ENCODE data around the gene MSLN.
"Not testable (repeated sequence)": the region's sequence is repeated elsewhere in the genome, so short reads cannot be mapped to it uniquely, and the experiment has no call there.

The MSLN gene

GRCh38 chr16:750485-750884 is 10.0 kb upstream of the MSLN start:
- no peaks in the 10 kb centered on the region for H3K9me3 ChIP-seq
- H3K4me1 ChIP-seq (ENCODE audit: control insufficient read depth in 1 of 2, insufficient read depth in 1 of 2, low read depth in 1 of 2, low read length in 1 of 2) = peaks cover 4 to 12% of the 10 kb centered on the region in 2 experiments
- H3K36me3 ChIP-seq = no peaks in the 10 kb centered on the region
- TF ChIP-seq CTCF (IDR thresholded peaks at IDR 0.05) = no peak
- H3K27ac ChIP-seq = no peak overlapping the region
- H3K4me3 ChIP-seq (ENCODE audit: low read depth in 1 of 2, low read length in 1 of 2) = no peak overlapping the region
- peaks cover 6% of the 10 kb centered on the region for H3K27me3 ChIP-seq

GRCh38 chr16:751152-752006 is 9.2 kb upstream of the MSLN start:
- peaks cover 4 to 12% of the 10 kb centered on the region in 2 experiments for H3K4me1 ChIP-seq (ENCODE audit: control insufficient read depth in 1 of 2, insufficient read depth in 1 of 2, low read depth in 1 of 2, low read length in 1 of 2)
- H3K4me3 ChIP-seq (ENCODE audit: low read depth in 1 of 2, low read length in 1 of 2) = no peak overlapping the region
- no peaks in the 10 kb centered on the region for H3K9me3 ChIP-seq
- no peak overlapping the region for H3K27ac ChIP-seq
- H3K27me3 ChIP-seq = peaks cover 3% of the 10 kb centered on the region
- TF ChIP-seq CTCF (IDR thresholded peaks at IDR 0.05) = no peak
- no peaks in the 10 kb centered on the region for H3K36me3 ChIP-seq

- H3K27me3 ChIP-seq = peaks cover 3% of the 10 kb centered on the region
- H3K4me1 ChIP-seq (ENCODE audit: control insufficient read depth in 1 of 2, insufficient read depth in 1 of 2, low read depth in 1 of 2, low read length in 1 of 2) = peaks cover 4 to 12% of the 10 kb centered on the region in 2 experiments
- no peak overlapping the region for H3K27ac ChIP-seq
- no peaks in the 10 kb centered on the region for H3K36me3 ChIP-seq
- no peaks in the 10 kb centered on the region for H3K9me3 ChIP-seq
- H3K4me3 ChIP-seq (ENCODE audit: low read depth in 1 of 2, low read length in 1 of 2) = no peak overlapping the region
- no peak for TF ChIP-seq CTCF (IDR thresholded peaks at IDR 0.05)
Observed at GRCh38 chr16:752007-752312, 8.6 kb upstream of the MSLN start.

GRCh38 chr16:754121-754607 is 6.4 kb upstream of the MSLN start:
- H3K36me3 ChIP-seq; H3K9me3 ChIP-seq; H3K27me3 ChIP-seq; H3K27ac ChIP-seq; H3K4me3 ChIP-seq (ENCODE audit: low read depth in 1 of 2, low read length in 1 of 2): not testable (repeated sequence)
- peaks cover 4 to 16% of the 10 kb centered on the region in 2 experiments for H3K4me1 ChIP-seq (ENCODE audit: control insufficient read depth in 1 of 2, insufficient read depth in 1 of 2, low read depth in 1 of 2, low read length in 1 of 2)

- Histone ChIP-seq H3K27me3 (peaks cover 3% of the 10 kb centered on the region), H3K27ac (no peak overlapping the region), H3K36me3 (no peaks in the 10 kb centered on the region), H3K4me3 (ENCODE audit: low read depth in 1 of 2, low read length in 1 of 2) (no peak overlapping the region), H3K9me3 (no peaks in the 10 kb centered on the region), H3K4me1 (ENCODE audit: control insufficient read depth in 1 of 2, insufficient read depth in 1 of 2, low read depth in 1 of 2, low read length in 1 of 2) (peaks cover 4 to 16% of the 10 kb centered on the region in 2 experiments)
- TF ChIP-seq CTCF (IDR thresholded peaks at IDR 0.05) = no peak
Observed at GRCh38 chr16:754656-755055, 5.9 kb upstream of the MSLN start.

GRCh38 chr16:756428-756827 is 4.1 kb upstream of the MSLN start:
- Histone ChIP-seq H3K4me3 (ENCODE audit: low read depth in 1 of 2, low read length in 1 of 2) (no peak overlapping the region), H3K27ac (no peak overlapping the region), H3K36me3 (no peaks in the 10 kb centered on the region), H3K27me3 (peaks cover 3% of the 10 kb centered on the region), H3K4me1 (ENCODE audit: control insufficient read depth in 1 of 2, insufficient read depth in 1 of 2, low read depth in 1 of 2, low read length in 1 of 2) (peaks cover 4 to 16% of the 10 kb centered on the region in 2 experiments), H3K9me3 (no peaks in the 10 kb centered on the region)
- TF ChIP-seq CTCF (IDR thresholded peaks at IDR 0.05) = no peak
